Hematopoietic multipotent progenitor cell treated with erythropoietin and hydrocortisone succinate and interleukin-3 and kit ligand, for 6 days (in vitro differentiated cells): ENCODE measurements around the gene ASXL1.
"Not testable (repeated sequence)": the region's sequence is repeated elsewhere in the genome, so short reads cannot be mapped to it uniquely, and the experiment has no call there.

ENCODE experiments used
- DNase-seq: peaks from one replicate; pipeline ENCODE4 v3.0.0-alpha.2; 2015

The ASXL1 gene

GRCh38 chr20:32357869-32358631, at the start of gene ASXL1:
Gene ASXL1 (plus strand): TSS chr20:32358331. CDS start chr20:32358776, 445 bp downstream.
- peak; percentile 97 for DNase-seq

DNA sequence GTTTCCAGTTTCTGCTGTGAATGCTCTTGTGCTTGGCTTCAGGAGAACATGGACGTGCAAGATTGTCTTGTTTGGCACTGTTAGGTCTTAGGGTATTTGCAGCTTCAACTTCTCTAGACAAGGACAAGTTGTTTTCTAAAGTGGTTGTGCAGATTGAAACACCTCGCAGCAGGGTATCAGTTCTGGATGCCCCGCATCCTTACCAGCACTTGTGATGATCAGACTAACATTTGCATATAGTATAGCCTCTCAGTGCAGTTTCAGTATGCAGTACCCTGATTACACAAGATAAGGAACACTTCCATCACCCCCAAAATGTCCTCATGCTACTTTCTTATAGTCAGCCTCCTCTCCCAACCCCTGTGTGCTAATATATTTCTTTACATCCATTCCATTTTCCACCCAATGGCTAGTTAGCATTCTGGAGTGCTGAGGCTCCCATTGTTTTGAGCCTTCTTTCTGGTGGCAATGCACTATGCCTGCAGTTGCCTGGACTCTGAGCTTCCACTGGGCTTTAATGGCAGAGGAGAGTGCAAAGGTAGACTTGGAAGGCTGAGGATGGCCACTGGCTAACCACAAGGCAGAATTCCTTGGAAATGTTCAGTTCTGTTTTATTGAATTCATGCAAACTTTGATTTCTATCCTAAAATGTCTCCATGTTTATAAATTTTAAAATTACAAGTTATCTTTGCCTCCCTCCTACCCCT, 45.3 kb upstream of the ASXL1 start:
- no peak for DNase-seq

DNA sequence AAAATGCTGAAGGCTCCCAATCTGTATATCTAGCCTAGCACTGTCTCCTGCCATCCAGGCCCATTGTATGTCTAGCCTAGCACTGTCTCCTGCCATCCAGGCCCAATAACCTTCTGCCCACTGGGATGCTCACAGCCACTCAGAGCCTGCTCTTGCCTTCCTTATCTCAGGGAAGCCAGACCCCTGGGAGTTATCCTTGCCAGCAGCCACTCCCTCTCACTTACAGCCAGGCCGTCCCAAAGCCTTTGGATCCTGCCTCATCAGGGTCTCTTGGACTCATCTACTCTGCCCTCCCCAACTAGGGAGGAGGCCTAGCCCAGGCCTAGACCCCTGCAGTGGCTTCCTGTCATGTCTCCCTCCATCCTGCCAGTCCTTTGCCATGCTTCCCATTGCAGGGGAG, 43.4 kb upstream of the ASXL1 start:
- peak; percentile 34 for DNase-seq

DNA sequence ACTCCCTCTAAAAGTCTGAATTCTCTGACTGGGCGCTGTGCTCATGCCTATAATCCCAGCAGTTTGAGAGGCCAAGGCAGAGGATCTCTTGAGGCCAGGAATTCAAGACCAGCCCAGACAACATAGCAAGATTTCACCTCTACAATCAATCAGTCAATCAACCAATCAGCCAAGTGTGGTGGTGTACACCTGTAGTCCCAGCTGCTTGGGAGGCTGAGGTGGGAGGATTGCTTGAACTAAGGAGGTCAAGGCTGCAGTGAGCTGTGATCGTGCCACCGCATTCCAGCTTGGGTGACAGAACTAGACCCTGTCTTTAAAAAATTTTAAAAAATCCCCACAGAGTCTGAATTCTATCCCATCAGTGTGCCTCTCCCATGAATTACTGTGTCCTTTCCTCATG, 42.7 kb upstream of the ASXL1 start:
- no peak for DNase-seq

DNA sequence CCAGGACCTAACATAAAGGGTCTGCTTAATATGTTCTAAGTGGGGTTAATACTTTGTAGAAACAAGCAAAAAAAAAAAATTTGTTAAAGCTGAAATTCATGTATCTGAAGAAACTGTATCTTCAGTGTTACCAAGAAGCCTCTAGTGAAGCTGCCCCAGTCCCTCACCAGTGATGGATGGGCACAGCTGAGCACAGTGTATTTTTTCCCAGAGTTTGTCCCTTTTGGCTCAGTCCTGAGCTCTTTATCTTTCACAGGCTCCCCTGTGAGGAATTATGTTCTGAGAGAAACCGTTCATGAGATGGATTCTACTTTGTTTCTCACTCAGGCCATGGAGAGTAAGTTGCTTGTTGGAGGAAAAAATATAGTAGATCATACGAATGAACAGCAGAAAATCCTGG, 42.2 kb upstream of the ASXL1 start:
- DNase-seq: no peak

DNA sequence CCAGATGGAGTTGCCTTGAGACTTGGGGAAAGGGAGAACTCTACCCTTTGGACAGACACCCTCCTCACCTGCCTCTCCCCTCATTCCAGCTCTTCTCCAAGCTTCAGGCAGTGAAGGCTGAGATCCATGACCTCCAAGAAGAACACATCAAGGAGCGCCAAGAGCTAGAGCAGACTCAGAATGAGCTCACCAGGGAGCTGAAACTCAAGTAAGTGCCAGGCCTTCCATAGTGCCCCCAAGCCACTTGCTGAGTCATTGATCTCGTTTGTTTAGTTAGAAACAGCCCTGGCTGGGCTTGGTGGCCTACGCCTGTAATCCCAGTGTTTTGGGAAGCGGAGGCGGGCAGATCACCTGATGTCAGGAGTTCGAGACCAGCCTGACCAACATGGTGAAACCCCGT, 41.5 kb upstream of the ASXL1 start:
- DNase-seq: no peak

- no peak for DNase-seq
Observed at GRCh38 chr20:32319100-32319499, 39.0 kb upstream of the ASXL1 start.

DNA sequence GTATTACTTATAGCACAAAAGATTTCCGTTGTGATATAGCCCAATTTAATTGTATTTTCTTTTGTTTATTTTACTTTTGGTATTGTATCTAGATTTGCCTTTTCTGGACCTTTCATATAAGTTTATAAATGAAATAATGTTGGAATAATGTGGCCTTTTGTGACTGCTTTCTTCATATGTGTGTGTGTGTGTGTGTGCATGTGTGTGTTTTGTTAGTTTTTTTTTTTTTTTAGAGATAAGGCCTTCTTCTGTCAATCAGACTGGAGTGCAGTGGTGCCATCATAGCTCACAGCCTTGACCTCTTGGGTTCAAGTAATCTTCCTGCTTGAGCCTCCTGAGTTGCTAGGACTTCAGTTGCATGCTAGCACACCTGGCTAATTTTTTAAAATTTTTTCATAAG, 37.8 kb upstream of the ASXL1 start:
- no peak for DNase-seq

GRCh38 chr20:32321390-32321789, 36.7 kb upstream of the ASXL1 start:
- no peak for DNase-seq

DNA sequence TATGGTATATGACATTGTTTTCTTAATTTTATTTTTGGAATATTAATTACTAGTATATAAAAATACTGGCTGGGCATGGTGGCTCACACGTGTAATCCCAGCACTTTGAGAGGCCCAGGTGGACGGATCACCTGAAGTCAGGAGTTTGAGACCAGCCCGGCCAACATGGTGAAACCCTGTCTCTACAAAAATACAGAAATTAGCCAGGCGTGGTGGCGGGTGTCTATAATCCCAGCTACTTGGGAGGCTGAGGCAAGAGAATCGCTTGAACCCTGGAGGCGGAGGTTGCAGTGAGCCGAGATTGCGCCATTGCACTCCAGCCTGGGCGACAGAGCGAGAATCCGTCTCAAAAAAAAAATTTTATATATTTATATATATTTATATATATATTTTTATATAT, 35.9 kb upstream of the ASXL1 start:
- not testable (repeated sequence) for DNase-seq

DNA sequence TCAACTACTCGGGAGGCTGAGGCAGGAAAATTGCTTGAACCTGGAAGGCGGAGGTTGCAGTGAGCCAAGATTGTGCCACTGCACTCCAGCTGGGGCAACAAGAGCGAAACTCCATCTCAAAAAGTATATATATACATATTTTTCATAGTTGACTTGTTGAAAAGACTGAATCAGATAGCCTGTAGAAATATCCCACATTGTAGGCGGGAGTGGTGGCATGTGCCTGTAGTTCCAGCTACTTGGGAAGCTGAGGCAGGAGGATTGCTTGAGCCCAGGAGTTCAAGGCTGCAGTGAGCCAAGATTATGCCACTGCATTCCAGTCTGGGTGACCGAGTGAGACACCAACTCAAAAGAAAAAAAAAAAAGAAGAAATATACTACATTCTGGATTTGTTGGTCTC, 34.4 kb upstream of the ASXL1 start:
- DNase-seq: not testable (repeated sequence)

DNA sequence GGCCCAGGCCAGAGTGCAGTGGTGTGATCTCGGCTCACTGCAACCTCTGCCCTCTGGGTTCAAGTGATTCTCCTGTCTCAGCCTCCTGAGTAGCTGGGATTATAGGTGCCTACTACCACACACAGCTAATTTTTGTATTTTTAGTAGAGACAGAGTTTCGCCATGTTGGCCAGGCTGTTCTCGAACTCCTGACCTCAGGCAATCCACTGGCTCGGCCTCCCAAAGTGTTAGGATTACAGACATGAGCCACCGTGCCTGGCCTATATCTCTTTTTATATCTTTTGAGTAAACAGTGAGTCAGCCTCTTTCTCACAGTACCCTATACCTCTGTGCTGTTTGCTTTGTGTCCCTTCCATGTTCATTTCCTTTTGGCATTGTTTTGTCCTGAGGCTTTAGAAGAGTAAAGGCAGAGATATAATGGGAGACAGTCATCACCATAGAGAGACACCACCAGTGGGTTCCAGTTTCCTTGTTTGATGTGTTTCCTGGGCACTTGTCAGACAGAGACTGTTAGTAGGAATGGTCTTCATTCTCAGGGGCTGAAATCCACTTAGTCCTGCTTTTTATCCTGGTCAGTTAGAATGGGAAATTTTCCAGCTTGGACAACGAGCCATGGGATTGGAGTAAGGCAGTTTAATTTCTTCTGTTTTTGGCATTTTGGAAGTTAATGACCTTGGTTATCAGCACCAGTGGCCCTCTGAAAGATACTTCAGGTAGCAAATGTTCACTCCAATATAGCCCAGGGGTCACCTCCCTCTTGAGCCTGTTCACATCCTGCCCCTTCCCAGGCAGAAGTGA, 32.2 kb upstream of the ASXL1 start:
- peak; percentile 34 for DNase-seq

GRCh38 chr20:32326504-32326845, 31.7 kb upstream of the ASXL1 start:
- no peak for DNase-seq

DNA sequence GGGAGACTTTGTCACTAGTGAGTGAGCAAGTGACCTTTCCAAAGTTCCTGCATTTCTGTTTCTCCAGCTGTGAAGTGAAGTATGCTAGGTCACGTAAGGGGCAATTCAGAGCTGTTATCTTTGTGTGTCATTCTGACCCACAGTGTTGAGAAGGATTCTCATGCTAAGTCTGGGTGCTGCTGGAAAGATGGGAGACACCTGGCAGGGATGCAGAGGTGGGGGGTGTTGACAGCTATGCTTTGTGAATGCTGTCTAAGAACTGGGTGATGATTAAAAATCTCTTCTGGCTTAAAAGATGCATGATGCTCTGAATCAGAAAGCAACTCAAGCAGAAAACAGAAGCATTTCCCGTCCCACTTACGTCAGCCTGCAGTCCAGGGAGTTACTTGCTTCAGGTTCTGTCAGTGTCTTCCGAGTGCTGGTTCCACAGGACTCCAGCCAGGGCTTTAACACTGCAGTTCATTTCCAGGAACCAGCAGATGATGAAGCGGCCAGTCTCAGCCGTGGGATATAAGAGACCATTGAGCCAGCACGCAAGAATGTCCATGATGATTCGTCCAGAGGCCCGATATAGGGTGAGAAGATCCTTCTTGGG, 30.9 kb upstream of the ASXL1 start:
- DNase-seq: no peak

GRCh38 chr20:32329817-32330554, 28.1 kb upstream of the ASXL1 start:
- no peak for DNase-seq

DNA sequence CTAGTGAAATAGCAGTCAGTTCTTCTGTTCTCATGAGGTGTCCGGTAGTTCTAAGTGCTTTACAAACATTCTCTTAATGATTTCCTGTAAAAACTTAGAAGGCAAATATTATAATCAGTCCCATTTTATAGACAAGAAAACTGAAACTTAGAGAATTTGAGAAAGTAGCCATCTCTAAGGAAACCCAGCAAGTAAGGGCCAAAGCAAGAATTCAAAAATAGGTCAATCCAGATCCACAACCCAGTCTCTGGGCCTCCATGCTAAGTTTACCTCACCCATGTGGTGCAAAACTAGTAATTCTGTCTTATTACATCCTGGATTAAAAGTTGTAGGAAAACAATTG, 27.6 kb upstream of the ASXL1 start:
- no peak for DNase-seq

GRCh38 chr20:32332614-32333013, 25.5 kb upstream of the ASXL1 start:
- DNase-seq: no peak

DNA sequence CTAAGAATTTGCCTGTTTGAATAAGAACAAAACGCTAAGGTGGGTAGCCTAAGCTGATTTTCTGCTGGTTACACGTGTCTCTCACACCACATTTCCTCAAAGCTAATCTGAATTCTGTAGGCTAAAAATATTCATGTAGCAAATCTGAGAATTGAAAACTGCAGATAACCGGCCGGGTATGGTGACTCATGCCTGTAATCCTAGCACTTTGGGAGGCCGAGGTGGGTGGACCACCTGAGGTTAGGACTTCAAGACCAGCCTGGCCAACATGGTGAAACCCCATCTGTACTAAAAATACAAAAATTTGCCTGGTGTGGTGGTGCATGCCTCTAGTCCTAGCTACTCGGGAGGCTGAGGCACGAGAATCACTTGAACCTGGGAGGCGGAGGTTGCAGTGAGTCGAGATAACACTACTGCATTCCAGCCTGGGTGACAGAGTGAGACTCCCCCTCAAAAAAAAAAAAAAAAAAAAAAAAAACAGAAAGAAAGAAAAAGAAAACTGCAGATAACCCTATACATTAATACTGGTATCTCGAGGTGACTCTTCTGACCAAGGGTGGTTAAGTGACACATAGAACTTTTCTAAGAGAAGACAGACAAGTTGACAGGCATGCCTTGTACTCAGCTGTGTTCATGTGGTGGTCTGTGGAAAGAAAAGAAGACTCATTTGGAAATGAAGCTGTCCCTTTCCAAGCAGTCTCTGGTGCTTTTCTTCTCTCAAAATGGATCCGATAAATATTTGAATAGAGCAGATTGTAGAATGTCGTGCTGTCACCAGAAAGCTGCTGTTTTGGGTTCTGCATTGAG, 24.7 kb upstream of the ASXL1 start:
- DNase-seq: peak; percentile 33

GRCh38 chr20:32333988-32334885, 23.9 kb upstream of the ASXL1 start:
- DNase-seq: peak; percentile 94

DNA sequence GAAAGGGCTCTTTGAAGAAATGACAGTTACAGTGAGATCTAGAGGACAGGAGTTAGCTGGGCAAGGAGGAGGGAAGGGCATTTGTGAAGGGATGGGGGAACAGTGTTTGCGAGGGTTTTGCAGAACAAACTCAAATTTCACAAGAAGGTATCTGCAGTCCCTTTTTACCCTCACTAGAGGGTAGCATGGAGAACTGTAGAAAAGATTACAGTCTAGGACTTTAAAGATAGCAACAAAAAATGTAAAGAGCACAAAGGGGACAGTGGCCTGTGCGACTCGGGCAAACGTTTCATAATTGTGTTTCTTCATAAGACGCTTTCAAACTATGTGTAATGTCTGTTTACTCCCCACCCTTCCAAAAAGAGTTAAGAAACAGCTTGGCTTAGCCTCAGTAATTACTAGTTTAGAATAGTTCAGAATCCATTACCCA, 21.2 kb upstream of the ASXL1 start:
- peak; percentile 81 for DNase-seq
